CD4-positive, alpha-beta T cell treated with Interleukin-17A for 4 hours (primary cell): ENCODE data around the gene ZNF804A.

ENCODE experiments used
- DNase-seq: peaks from one replicate; pipeline ENCODE4 v3.0.0-alpha.2; 2020; ENCODE audit warnings: mixed read lengths

Gene ZNF804A

GRCh38 chr2:184598316-184599053, at the start of gene ZNF804A:
TSS of gene ZNF804A (plus strand) at chr2:184598529. CDS start at chr2:184598960, 431 bp downstream.
- no peak for DNase-seq

- DNase-seq: no peak
Observed at GRCh38 chr2:184549153-184549552, 49.2 kb upstream of the ZNF804A start.

- no peak for DNase-seq
Observed at GRCh38 chr2:184551626-184552025, 46.7 kb upstream of the ZNF804A start.

GRCh38 chr2:184554736-184555135, 43.6 kb upstream of the ZNF804A start:
- no peak for DNase-seq

GRCh38 chr2:184555352-184555751, 43.0 kb upstream of the ZNF804A start:
- no peak for DNase-seq

- DNase-seq: no peak
Observed at GRCh38 chr2:184556639-184557038, 41.7 kb upstream of the ZNF804A start.

- DNase-seq: no peak
Observed at GRCh38 chr2:184558713-184559464, 39.4 kb upstream of the ZNF804A start.

- DNase-seq: no peak
Observed at GRCh38 chr2:184560603-184561002, 37.7 kb upstream of the ZNF804A start.

- DNase-seq: no peak
Observed at GRCh38 chr2:184562532-184562931, 35.8 kb upstream of the ZNF804A start.

GRCh38 chr2:184564092-184564491, 34.2 kb upstream of the ZNF804A start:
- DNase-seq: no peak

- no peak for DNase-seq
Observed at GRCh38 chr2:184566716-184567115, 31.6 kb upstream of the ZNF804A start.

- DNase-seq: no peak
Observed at GRCh38 chr2:184577056-184577455, 21.3 kb upstream of the ZNF804A start.

- no peak for DNase-seq
Observed at GRCh38 chr2:184577743-184578142, 20.6 kb upstream of the ZNF804A start.

GRCh38 chr2:184579226-184579625, 19.1 kb upstream of the ZNF804A start:
- DNase-seq: no peak

- no peak for DNase-seq
Observed at GRCh38 chr2:184581391-184581790, 16.9 kb upstream of the ZNF804A start.

GRCh38 chr2:184589261-184589660, 9.1 kb upstream of the ZNF804A start:
- no peak for DNase-seq

GRCh38 chr2:184596819-184597411, 1.4 kb upstream of the ZNF804A start:
- no peak for DNase-seq

GRCh38 chr2:184597571-184597991, 748 bp upstream of the ZNF804A start:
- DNase-seq: no peak

- DNase-seq: no peak
Observed at GRCh38 chr2:184598002-184598315, 370 bp upstream of the ZNF804A start.

GRCh38 chr2:184599054-184599871, 934 bp downstream of the ZNF804A start:
- no peak for DNase-seq

- DNase-seq: no peak
Observed at GRCh38 chr2:184599872-184600222, 1.5 kb downstream of the ZNF804A start.

GRCh38 chr2:184602734-184603133, 4.4 kb downstream of the ZNF804A start:
- DNase-seq: no peak

- no peak for DNase-seq
Observed at GRCh38 chr2:184610891-184611290, 12.6 kb downstream of the ZNF804A start.
